Liver (tissue), 9 donors: ENCODE measurements around the gene SLIT3. TPM values are rescaled to one million over a fixed set of nuclear protein-coding genes. Genes with fewer than 3 reads are reported as not detected.

Source experiments
- DNase-seq: peaks from one replicate; pipeline ENCODE4 v3.0.0-alpha.2; 2017; ENCODE audit warnings: low spot score
- H3K27ac ChIP-seq, 2 donors: one replicate each; pipeline ENCODE4 v1.7.0; 2013; ENCODE audit warnings: inconsistent platforms in 2 of 2, low read length in 2 of 2, control low read depth in 1 of 2, low read depth in 1 of 2, mild to moderate bottlenecking in 1 of 2
- H3K27me3 ChIP-seq, 4 donors: one replicate each; pipeline versions ENCODE4 v1.6.1 to v1.7.0; 2013; ENCODE audit warnings: low read length in 3 of 4, inconsistent platforms in 1 of 4, mild to moderate bottlenecking in 1 of 4, moderate library complexity in 1 of 4; ENCODE audit not compliant: control insufficient read depth in 4 of 4, insufficient read depth in 4 of 4
- H3K36me3 ChIP-seq, 4 donors: one replicate each; pipeline versions ENCODE4 v1.6.1 to v1.7.0; 2013; ENCODE audit warnings: low read length in 3 of 4, mild to moderate bottlenecking in 3 of 4, low read depth in 1 of 4, moderate library complexity in 1 of 4; ENCODE audit not compliant: control insufficient read depth in 4 of 4, insufficient read depth in 3 of 4
- H3K4me1 ChIP-seq, 4 donors: one replicate each; pipeline versions ENCODE4 v1.6.1 to v1.7.0; 2013; ENCODE audit warnings: low read length in 3 of 4, mild to moderate bottlenecking in 3 of 4, moderate library complexity in 1 of 4; ENCODE audit not compliant: control insufficient read depth in 4 of 4, insufficient read depth in 4 of 4
- H3K4me3 ChIP-seq, 3 donors: one replicate each; pipeline versions ENCODE4 v1.6.1 to v1.7.0; 2013; ENCODE audit warnings: low read length in 3 of 3, control low read depth in 1 of 3, low read depth in 1 of 3, mild to moderate bottlenecking in 1 of 3
- H3K9ac ChIP-seq, 2 donors: one replicate each; pipeline ENCODE4 v1.7.0; 2013; ENCODE audit warnings: low read length in 2 of 2, mild to moderate bottlenecking in 2 of 2, moderate library complexity in 2 of 2, control low read depth in 1 of 2, low read depth in 1 of 2
- H3K9me3 ChIP-seq, 4 donors: one replicate each; pipeline versions ENCODE4 v1.6.1 to v1.7.0; 2013; ENCODE audit warnings: low read length in 3 of 4; ENCODE audit not compliant: control insufficient read depth in 4 of 4
- ATF3 ChIP-seq: IDR thresholded peaks from 2 replicates; pipeline ENCODE4 v1.6.1; 2016; ENCODE audit warnings: antibody characterized with exemption
- CTCF ChIP-seq: fragments of 150-350 bp; IDR thresholded peaks from 2 replicates; pipeline ENCODE4 v1.5.1; 2017; ENCODE audit warnings: improper control_type of control experiment, low read depth, low read length; ENCODE audit not compliant: missing input control
- EGR1 ChIP-seq, 2 donors: IDR thresholded peaks; 2 replicates each; pipeline ENCODE4 v1.6.1; 2016 to 2018; ENCODE audit warnings: antibody characterized with exemption in 2 of 2, low read depth in 2 of 2
- FOXA1 ChIP-seq: IDR thresholded peaks from 2 replicates; pipeline ENCODE4 v1.6.1; 2016; ENCODE audit warnings: antibody characterized with exemption
- FOXA2 ChIP-seq: IDR thresholded peaks from 2 replicates; pipeline ENCODE4 v1.6.1; 2016; ENCODE audit warnings: antibody characterized with exemption
- GABPA ChIP-seq, 2 donors: IDR thresholded peaks in 1 of 2; conservative IDR thresholded peaks in 1 of 2; 2 replicates each; pipeline ENCODE4 v1.6.1; 2016; ENCODE audit warnings: antibody characterized with exemption in 2 of 2, mild to moderate bottlenecking in 1 of 2, moderate library complexity in 1 of 2
- HNF4A ChIP-seq, 2 donors: conservative IDR thresholded peaks; 2 replicates each; pipeline ENCODE4 v1.6.1; 2016; ENCODE audit warnings: antibody characterized with exemption in 2 of 2, mild to moderate bottlenecking in 2 of 2
- HNF4G ChIP-seq: IDR thresholded peaks from 2 replicates; pipeline ENCODE4 v1.6.1; 2016; ENCODE audit warnings: antibody characterized with exemption
- JUND ChIP-seq, 2 donors: IDR thresholded peaks; 2 replicates each; pipeline ENCODE4 v1.6.1; 2016; ENCODE audit warnings: antibody characterized with exemption in 2 of 2
- RAD21 ChIP-seq, 2 donors: IDR thresholded peaks; 2 replicates each; pipeline ENCODE4 v1.6.1; 2016; ENCODE audit warnings: antibody characterized with exemption in 2 of 2, mild to moderate bottlenecking in 2 of 2
- RXRA ChIP-seq, 2 donors: IDR thresholded peaks; 2 replicates each; pipeline ENCODE4 v1.6.1; 2017 to 2018; ENCODE audit warnings: antibody characterized with exemption in 2 of 2, mild to moderate bottlenecking in 1 of 2
- SP1 ChIP-seq: IDR thresholded peaks from 2 replicates; pipeline ENCODE4 v1.6.1; 2018; ENCODE audit warnings: antibody characterized with exemption, mild to moderate bottlenecking
- YY1 ChIP-seq: IDR thresholded peaks from 2 replicates; pipeline ENCODE4 v1.6.1; 2016; ENCODE audit warnings: antibody characterized with exemption, mild to moderate bottlenecking
- WGBS: extraction: QIAGEN DNeasy Blood & Tissue Kit; methylation state at CpG from one replicate; pipeline ENCODE4 v1.1.7; 2013; 5-methylcytosine and 5-hydroxymethylcytosine counted together
- polyA plus RNA-seq, 2 donors: library from polyadenylated mRNA; stranded (reverse) in 1 of 2; unstranded in 1 of 2; fragments of 200-250 nt in 1 of 2; fragments of >200 nt in 1 of 2; fragmentation: Nextera tagmentation in 1 of 2; extraction: Ambion mirVana in 1 of 2; gene quantifications; one replicate each; pipeline versions ENCODE4 v1.2.1 to v1.2.3, GENCODE V29; 2013 to 2015
- total RNA-seq, 2 donors: library from RNA; depleted of rRNA; stranded (reverse); fragments of >200 nt; gene quantifications; one replicate each; pipeline ENCODE4 v1.2.3, GENCODE V29; 2014
- TF ChIP-seq, protein P1 (sequence below): IDR thresholded peaks from 2 replicates; pipeline ENCODE4 v1.6.1; 2016; ENCODE audit warnings: antibody characterized with exemption, mild to moderate bottlenecking
- TF ChIP-seq, protein P2 (sequence below): IDR thresholded peaks from 2 replicates; pipeline ENCODE4 v1.6.1; 2016; ENCODE audit warnings: antibody characterized with exemption
- TF ChIP-seq, protein P3 (sequence below): IDR thresholded peaks from 2 replicates; pipeline ENCODE4 v1.6.1; 2016; ENCODE audit warnings: antibody characterized with exemption
- donor health status: healthy.
- donor health status: healthy.
- donor health status: healthy.
- donor health status: healthy.
- donor health status: healthy.

Gene SLIT3
- total and polyA plus RNA-seq, 4 donors: 0.61 to 1.3 (median 0.91) TPM

DNA sequence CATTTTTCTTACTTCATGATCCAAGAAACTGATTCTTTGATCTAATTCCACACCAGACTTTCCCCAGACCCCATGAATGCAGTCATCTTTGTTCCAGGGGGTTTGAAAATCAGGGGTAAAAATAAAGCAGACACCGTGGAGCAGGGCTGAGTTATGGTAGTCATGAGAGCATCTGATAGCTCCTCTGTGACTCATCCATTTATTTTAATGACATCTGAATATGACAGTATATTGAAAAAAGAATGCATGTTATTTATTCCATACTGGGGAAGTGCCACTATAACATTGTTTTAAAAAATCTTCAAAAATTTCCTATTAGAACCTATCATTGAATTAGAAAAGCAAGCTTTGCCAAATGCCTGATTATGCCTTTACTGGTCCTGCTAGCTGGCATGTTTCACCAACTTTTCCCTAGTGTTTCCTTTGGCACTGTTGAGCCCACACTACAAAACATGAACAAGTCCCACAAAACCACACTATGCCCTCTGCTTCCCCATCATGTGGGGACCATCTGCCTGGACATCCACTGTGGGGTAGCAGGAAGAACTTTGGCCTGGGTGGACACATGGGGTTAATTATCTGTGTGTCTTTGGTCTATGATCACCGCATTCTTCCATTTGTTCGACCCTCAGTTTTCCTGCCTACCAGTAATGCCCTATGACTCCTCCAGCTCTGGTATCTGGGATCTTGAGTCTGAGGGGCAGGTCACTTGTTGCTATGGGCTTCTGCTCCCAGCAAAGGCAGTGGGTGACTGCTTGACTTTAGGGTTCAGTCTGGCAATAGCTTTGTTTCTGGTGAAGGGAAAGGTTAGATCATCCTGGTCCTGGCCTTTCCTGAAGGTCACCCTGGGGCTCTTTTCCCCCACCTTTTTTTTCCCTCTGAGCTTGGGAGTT lies 639.1 kb downstream of the SLIT3 start:
- Histone ChIP-seq H3K9me3 (no peaks in the 10 kb centered on the region), H3K4me3 (no peak overlapping the region), H3K9ac (no peak overlapping the region), H3K36me3 (no peaks in the 10 kb centered on the region), H3K27ac (no peak overlapping the region), H3K4me1 (peaks cover 0 to 7% (median 0%) of the 10 kb centered on the region in 4 donors), H3K27me3 (no peaks in the 10 kb centered on the region)
- DNase-seq: no peak
- WGBS: 89% methylated on average over 3 of the region's 3 CpGs
- TF ChIP-seq RAD21 (IDR thresholded peaks at IDR 0.05) (no peak), YY1 (no peak), HNF4G (no peak), CTCF (no peak), JUND (IDR thresholded peaks at IDR 0.05) (no peak), SP1 (no peak), FOXA1 (no peak)
- TF ChIP-seq, protein P1, sequence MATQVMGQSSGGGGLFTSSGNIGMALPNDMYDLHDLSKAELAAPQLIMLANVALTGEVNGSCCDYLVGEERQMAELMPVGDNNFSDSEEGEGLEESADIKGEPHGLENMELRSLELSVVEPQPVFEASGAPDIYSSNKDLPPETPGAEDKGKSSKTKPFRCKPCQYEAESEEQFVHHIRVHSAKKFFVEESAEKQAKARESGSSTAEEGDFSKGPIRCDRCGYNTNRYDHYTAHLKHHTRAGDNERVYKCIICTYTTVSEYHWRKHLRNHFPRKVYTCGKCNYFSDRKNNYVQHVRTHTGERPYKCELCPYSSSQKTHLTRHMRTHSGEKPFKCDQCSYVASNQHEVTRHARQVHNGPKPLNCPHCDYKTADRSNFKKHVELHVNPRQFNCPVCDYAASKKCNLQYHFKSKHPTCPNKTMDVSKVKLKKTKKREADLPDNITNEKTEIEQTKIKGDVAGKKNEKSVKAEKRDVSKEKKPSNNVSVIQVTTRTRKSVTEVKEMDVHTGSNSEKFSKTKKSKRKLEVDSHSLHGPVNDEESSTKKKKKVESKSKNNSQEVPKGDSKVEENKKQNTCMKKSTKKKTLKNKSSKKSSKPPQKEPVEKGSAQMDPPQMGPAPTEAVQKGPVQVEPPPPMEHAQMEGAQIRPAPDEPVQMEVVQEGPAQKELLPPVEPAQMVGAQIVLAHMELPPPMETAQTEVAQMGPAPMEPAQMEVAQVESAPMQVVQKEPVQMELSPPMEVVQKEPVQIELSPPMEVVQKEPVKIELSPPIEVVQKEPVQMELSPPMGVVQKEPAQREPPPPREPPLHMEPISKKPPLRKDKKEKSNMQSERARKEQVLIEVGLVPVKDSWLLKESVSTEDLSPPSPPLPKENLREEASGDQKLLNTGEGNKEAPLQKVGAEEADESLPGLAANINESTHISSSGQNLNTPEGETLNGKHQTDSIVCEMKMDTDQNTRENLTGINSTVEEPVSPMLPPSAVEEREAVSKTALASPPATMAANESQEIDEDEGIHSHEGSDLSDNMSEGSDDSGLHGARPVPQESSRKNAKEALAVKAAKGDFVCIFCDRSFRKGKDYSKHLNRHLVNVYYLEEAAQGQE: no peak

GRCh38 chr5:168660691-168661090 lies 640.2 kb downstream of the SLIT3 start:
- Histone ChIP-seq H3K4me3 (no peak overlapping the region), H3K9ac (no peak overlapping the region), H3K4me1 (peaks cover 0 to 7% (median 0%) of the 10 kb centered on the region in 4 donors), H3K9me3 (no peaks in the 10 kb centered on the region), H3K27ac (no peak overlapping the region), H3K36me3 (no peaks in the 10 kb centered on the region), H3K27me3 (no peaks in the 10 kb centered on the region)
- 90% methylated on average over 4 of the region's 4 CpGs for WGBS
- TF ChIP-seq FOXA1 (no peak), GABPA (IDR thresholded peaks at IDR 0.05 in 1 of 2, conservative IDR thresholded peaks at IDR 0.05 in 1 of 2) (no peak), HNF4G (no peak), EGR1 (IDR thresholded peaks at IDR 0.05; ENCODE audit: low read depth in 2 of 2) (no peak), FOXA2 (no peak), RXRA (IDR thresholded peaks at IDR 0.05) (no peak), RAD21 (IDR thresholded peaks at IDR 0.05) (no peak), SP1 (no peak), HNF4A (conservative IDR thresholded peaks at IDR 0.05) (no peak), ATF3 (no peak)
- TF ChIP-seq, protein P1: no peak
- TF ChIP-seq, protein P2, sequence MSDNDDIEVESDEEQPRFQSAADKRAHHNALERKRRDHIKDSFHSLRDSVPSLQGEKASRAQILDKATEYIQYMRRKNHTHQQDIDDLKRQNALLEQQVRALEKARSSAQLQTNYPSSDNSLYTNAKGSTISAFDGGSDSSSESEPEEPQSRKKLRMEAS: no peak
- TF ChIP-seq, protein P3, sequence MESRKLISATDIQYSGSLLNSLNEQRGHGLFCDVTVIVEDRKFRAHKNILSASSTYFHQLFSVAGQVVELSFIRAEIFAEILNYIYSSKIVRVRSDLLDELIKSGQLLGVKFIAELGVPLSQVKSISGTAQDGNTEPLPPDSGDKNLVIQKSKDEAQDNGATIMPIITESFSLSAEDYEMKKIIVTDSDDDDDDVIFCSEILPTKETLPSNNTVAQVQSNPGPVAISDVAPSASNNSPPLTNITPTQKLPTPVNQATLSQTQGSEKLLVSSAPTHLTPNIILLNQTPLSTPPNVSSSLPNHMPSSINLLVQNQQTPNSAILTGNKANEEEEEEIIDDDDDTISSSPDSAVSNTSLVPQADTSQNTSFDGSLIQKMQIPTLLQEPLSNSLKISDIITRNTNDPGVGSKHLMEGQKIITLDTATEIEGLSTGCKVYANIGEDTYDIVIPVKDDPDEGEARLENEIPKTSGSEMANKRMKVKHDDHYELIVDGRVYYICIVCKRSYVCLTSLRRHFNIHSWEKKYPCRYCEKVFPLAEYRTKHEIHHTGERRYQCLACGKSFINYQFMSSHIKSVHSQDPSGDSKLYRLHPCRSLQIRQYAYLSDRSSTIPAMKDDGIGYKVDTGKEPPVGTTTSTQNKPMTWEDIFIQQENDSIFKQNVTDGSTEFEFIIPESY: no peak
- no peak for DNase-seq
